KG1 (cell line): ENCODE data around the gene ZNF556.

Experiments used
- DNase-seq: peaks from one replicate; lab custom pipeline; 2025; lab: John Stamatoyannopoulos, UW

ZNF556 gene

GRCh38 chr19:2867025-2867991, at the start of gene ZNF556:
TSS of gene ZNF556 (plus strand) at chr19:2867335. CDS start at chr19:2867422, 87 bp downstream.
- DNase-seq, result no peak

- peak; percentile 96 for DNase-seq
These were observed 47.5 kb upstream of the ZNF556 start, which contains the start of gene ZNF554 for GRCh38 chr19:2819540-2820111. TSS of gene ZNF554 (plus strand) at chr19:2819868. CDS start at chr19:2820072, 204 bp downstream.

GRCh38 chr19:2820112-2820702, 46.9 kb upstream of the ZNF556 start:
- no peak for DNase-seq

- DNase-seq, result no peak
These were observed 44.3 kb upstream of the ZNF556 start for GRCh38 chr19:2822846-2823245.

GRCh38 chr19:2823646-2824045, 43.5 kb upstream of the ZNF556 start:
- DNase-seq, result no peak

GRCh38 chr19:2824129-2824528, 43.0 kb upstream of the ZNF556 start:
- no peak for DNase-seq

- no peak for DNase-seq
These were observed 40.1 kb upstream of the ZNF556 start for GRCh38 chr19:2827022-2827421.

GRCh38 chr19:2827840-2828489, 39.2 kb upstream of the ZNF556 start:
- no peak for DNase-seq

GRCh38 chr19:2834294-2834871, 32.8 kb upstream of the ZNF556 start:
- no peak for DNase-seq

GRCh38 chr19:2837430-2837829, 29.7 kb upstream of the ZNF556 start:
- no peak for DNase-seq

- peak; percentile 92 for DNase-seq
These were observed 26.0 kb upstream of the ZNF556 start, which contains the start of gene ZNF555 for GRCh38 chr19:2840794-2841791. TSS of gene ZNF555 (plus strand) at chr19:2841475. CDS start at chr19:2841573, 98 bp downstream.

- no peak for DNase-seq
These were observed 25.1 kb upstream of the ZNF556 start for GRCh38 chr19:2841855-2842574.

- DNase-seq, result no peak
These were observed 22.0 kb upstream of the ZNF556 start for GRCh38 chr19:2845107-2845506.

- DNase-seq, result no peak
These were observed 20.8 kb upstream of the ZNF556 start for GRCh38 chr19:2846180-2846894.

GRCh38 chr19:2847507-2847906, 19.6 kb upstream of the ZNF556 start:
- DNase-seq, result no peak

- DNase-seq, result no peak
These were observed 18.5 kb upstream of the ZNF556 start for GRCh38 chr19:2848616-2849015.

- DNase-seq, result no peak
These were observed 16.7 kb upstream of the ZNF556 start for GRCh38 chr19:2850256-2850925.

- DNase-seq, result no peak
These were observed 14.5 kb upstream of the ZNF556 start for GRCh38 chr19:2852598-2852997.
